GM10248 (cell line): Measurements from ENCODE around the gene CFTR.
A peak's percentile ranks its signal among the peaks of the same experiment; 100 is the strongest.
"Not testable (repeated sequence)": the region's sequence is repeated elsewhere in the genome, so short reads cannot be mapped to it uniquely, and the experiment has no call there.

Experiments used
- CTCF ChIA-PET: fragments of 300-600 bp; sonication (Branson Sonifier 250); formaldehyde crosslinking; extraction: SDS; loops from one replicate; lab custom pipeline; 2021; ENCODE audit warnings: antibody characterized with exemption; lab: Yijun Ruan, JAX
- POLR2A ChIA-PET: fragments of 350-650 bp; sonication (Branson Sonifier 250); formaldehyde crosslinking; extraction: SDS; loops from one replicate; lab custom pipeline; 2020; ENCODE audit warnings: antibody characterized with exemption; lab: Yijun Ruan, JAX
- DNase-seq: peaks from one replicate; pipeline ENCODE4 v3.0.0; 2012; ENCODE audit errors: extremely low spot score
- CTCF ChIP-seq: IDR thresholded peaks from 2 replicates; pipeline ENCODE4 v1.5.1; 2012; ENCODE audit warnings: mild to moderate bottlenecking, low read depth; ENCODE audit errors: extremely low read depth, missing control alignments, control extremely low read depth

The CFTR gene

GRCh38 chr7:117705630-117706029, 225.8 kb downstream of the CFTR start:
- ChIA-PET POLR2A (no interaction called here), CTCF (no interaction called here)
- DNase-seq = no peak
- TF ChIP-seq CTCF = no peak

- no peak for DNase-seq
- POLR2A ChIA-PET = no interaction called here
- no peak for TF ChIP-seq CTCF
- CTCF ChIA-PET = interaction anchor here (0.9 kb wide), 1 partner anchor 12 kb away, joined by 3 read pairs; no protein-coding TSS in a partner anchor
These were observed 226.4 kb downstream of the CFTR start for GRCh38 chr7:117706210-117706609.

- CTCF ChIA-PET = interaction anchor here (0.9 kb wide), 1 partner anchor 11 kb away, joined by 3 read pairs; no protein-coding TSS in a partner anchor
- no peak for TF ChIP-seq CTCF
- DNase-seq = no peak
- POLR2A ChIA-PET = no interaction called here
These were observed 227.3 kb downstream of the CFTR start for GRCh38 chr7:117707080-117707479.

- POLR2A ChIA-PET, DNase-seq, CTCF ChIA-PET: not testable (repeated sequence)
These were observed 228.3 kb downstream of the CFTR start for GRCh38 chr7:117708173-117708572.

- no peak for TF ChIP-seq CTCF
- CTCF ChIA-PET = no interaction called here
- POLR2A ChIA-PET = no interaction called here
- DNase-seq = no peak
These were observed 231.7 kb downstream of the CFTR start for GRCh38 chr7:117711556-117711955.

GRCh38 chr7:117715784-117716445, 236.1 kb downstream of the CFTR start:
- ChIA-PET POLR2A (no interaction called here), CTCF (interaction anchor here (0.9 to 5.5 kb wide), 14 partner anchors 11 to 403 kb away, joined by 3 to 49 read pairs (median 4); no protein-coding TSS in a partner anchor)
- TF ChIP-seq CTCF = peak; percentile 69
- peak; percentile 38 for DNase-seq

GRCh38 chr7:117716707-117717299, 237.0 kb downstream of the CFTR start:
- TF ChIP-seq CTCF = no peak
- POLR2A ChIA-PET = no interaction called here
- DNase-seq = no peak
- CTCF ChIA-PET = interaction anchor here (0.9 to 5.5 kb wide), 12 partner anchors 10 to 404 kb away, joined by 3 to 49 read pairs (median 4); no protein-coding TSS in a partner anchor
